Panc1 (cell line): ENCODE data around the gene INF2. TPM values are rescaled to one million over a fixed set of nuclear protein-coding genes. Genes with fewer than 3 reads are reported as not detected.

ENCODE experiments used
- ATAC-seq: fragments of 200-7000 bp; cut with Tn5 transposase; 2 replicates; pipeline ENCODE4 v1.9.1; 2020; ENCODE audit warnings: mild to moderate bottlenecking, moderate library complexity
- BruUV-seq: library from RNA; stranded (reverse); fragments of 400-500 nt; replicated peaks from 2 replicates; lab custom pipeline; 2021; lab: Mats Ljungman, UMichigan
- CTCF ChIA-PET: fragments of 300-600 bp; sonication (Branson Sonifier 250); formaldehyde crosslinking; loops from one replicate; lab custom pipeline; 2022; ENCODE audit warnings: antibody characterized with exemption; lab: Charles Lee
- POLR2A ChIA-PET: fragments of 300-600 bp; sonication (Branson Sonifier 250); formaldehyde crosslinking; loops from one replicate; lab custom pipeline; 2022; ENCODE audit warnings: antibody characterized with exemption; lab: Charles Lee
- DNase-seq: peaks from one replicate; pipeline ENCODE4 v3.0.0-alpha.2; 2010; ENCODE audit warnings: low read depth, low spot score
- H3K27ac ChIP-seq: 2 replicates; pipeline ENCODE4 v1.5.1; 2011; ENCODE audit warnings: mild to moderate bottlenecking, low read length, inconsistent platforms
- H3K27me3 ChIP-seq: fragments of 200-500 bp; sonication (Bioruptor generic); 2 replicates; pipeline ENCODE4 v1.6.0; 2014; ENCODE audit warnings: low read length, inconsistent platforms; ENCODE audit not compliant: control insufficient read depth, insufficient read depth
- H3K36me3 ChIP-seq: fragments of 200-500 bp; sonication (Bioruptor generic); 2 replicates; pipeline ENCODE4 v1.5.1; 2014; ENCODE audit warnings: inconsistent platforms, mild to moderate bottlenecking, low read length, moderate library complexity; ENCODE audit not compliant: control insufficient read depth, insufficient read depth
- H3K4me1 ChIP-seq: 2 replicates; pipeline ENCODE4 v1.5.1; 2011; ENCODE audit warnings: inconsistent platforms, mild to moderate bottlenecking, low read length, moderate library complexity; ENCODE audit not compliant: control insufficient read depth, insufficient read depth
- H3K4me3 ChIP-seq, 2 experiments: 2 replicates each; pipeline ENCODE4 v1.5.1; 2011 to 2012; ENCODE audit warnings: low read depth in 2 of 2, low read length in 2 of 2, mild to moderate bottlenecking in 2 of 2, inconsistent platforms in 1 of 2, moderate library complexity in 1 of 2
- H3K9me3 ChIP-seq: fragments of 200-500 bp; sonication (Bioruptor generic); 2 replicates; pipeline ENCODE4 v1.5.1; 2014; ENCODE audit warnings: low read depth, mild to moderate bottlenecking, inconsistent platforms, low read length, moderate library complexity; ENCODE audit not compliant: control insufficient read depth, insufficient read depth
- CTCF ChIP-seq: fragments of 450-650 bp; IDR thresholded peaks from 2 replicates; pipeline ENCODE4 v1.5.1; 2017; ENCODE audit warnings: mild to moderate bottlenecking
- POLR2AphosphoS5 ChIP-seq: IDR thresholded peaks from 2 replicates; pipeline ENCODE4 v1.6.1; 2012; ENCODE audit warnings: mild to moderate bottlenecking, low read depth, low read length, moderate library complexity
- SIN3A ChIP-seq: IDR thresholded peaks from 2 replicates; pipeline ENCODE4 v1.6.1; 2012; ENCODE audit warnings: low read depth, mild to moderate bottlenecking, low read length, moderate library complexity, borderline replicate concordance; ENCODE audit not compliant: insufficient read depth
- TCF7L2 ChIP-seq: IDR thresholded peaks from 2 replicates; pipeline ENCODE4 v1.6.1; 2011; ENCODE audit warnings: mild to moderate bottlenecking, low read depth, low read length, inconsistent platforms
- in situ Hi-C: cut with HindIII; loops from 2 replicates; pipeline ENCODE4 v1.10.0; 2016; ENCODE audit warnings: low sequenced_read_pairs, low pct_unique_long_range_greater_than_20kb
- intact Hi-C: fragments of 100-400 bp; cut with micrococcal nuclease; formaldehyde crosslinking; loops from one replicate; pipeline ENCODE4 v1.10.0; 2022; ENCODE audit not compliant: unreplicated experiment
- total RNA-seq: library from RNA; stranded (reverse); gene quantifications from one replicate; pipeline ENCODE4 v1.2.1, GENCODE V29; 2021; ENCODE audit not compliant: unreplicated experiment
- TF ChIP-seq, protein P1 (sequence below), 2 experiments: IDR thresholded peaks; 2 replicates each; pipeline ENCODE4 v1.6.1; 2011 to 2012; ENCODE audit warnings: low read depth in 2 of 2, control low read depth in 1 of 2, low read length in 1 of 2, mild to moderate bottlenecking in 1 of 2, moderate library complexity in 1 of 2; ENCODE audit not compliant: insufficient read depth in 1 of 2

The INF2 gene
- total RNA-seq, 1 experiment from 2014 or later: 195 TPM

DNA sequence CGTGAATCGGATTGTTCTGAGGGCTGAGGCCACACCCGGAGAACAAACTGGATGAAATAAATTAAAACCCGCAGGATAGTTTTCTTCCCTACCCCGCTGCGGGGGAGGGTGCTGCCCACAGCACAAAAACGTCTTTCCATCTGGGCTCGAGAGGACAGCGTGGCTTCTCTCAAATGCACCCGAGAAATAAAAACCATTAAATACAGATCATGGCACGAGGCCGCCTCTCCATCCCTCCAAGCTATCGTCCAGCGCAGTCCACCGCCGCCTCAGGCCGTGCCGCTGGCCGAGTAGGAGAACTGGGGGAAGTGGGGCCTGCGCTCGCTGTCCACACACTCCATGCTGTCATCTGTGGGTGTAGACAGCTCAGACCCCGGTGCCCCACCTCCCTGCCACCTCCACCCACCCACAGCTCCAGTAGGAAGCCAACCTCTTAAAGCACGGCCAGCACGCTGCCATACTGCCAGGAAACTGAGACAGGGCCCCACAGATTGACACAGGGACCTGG lies 80.7 kb downstream of the INF2 start:
- Histone ChIP-seq H3K27ac (no peak overlapping the region), H3K4me1 (peaks cover 18% of the 10 kb centered on the region), H3K27me3 (no peaks in the 10 kb centered on the region), H3K9me3 (no peaks in the 10 kb centered on the region), H3K36me3 (no peaks in the 10 kb centered on the region; the same call in 1 of the 2 replicates), H3K4me3 (no peak overlapping the region)
- in situ Hi-C loops: no loop called here
- TF ChIP-seq SIN3A: no peak
- ATAC-seq (no peak), DNase-seq (no peak)
- BruUV-seq: no TSS peak
- ChIA-PET POLR2A (interaction anchor here (0.8 kb wide), 1 partner anchor 118 kb away, joined by 3 read pairs; no protein-coding TSS in a partner anchor), CTCF (interaction anchor here (0.7 to 1.1 kb wide), 2 partner anchors 10 to 50 kb away, joined by 3 read pairs; no protein-coding TSS in a partner anchor)
- intact Hi-C loops: no loop called here

GRCh38 chr14:104770851-104771272 lies 81.4 kb downstream of the INF2 start:
- Histone ChIP-seq H3K36me3 (no peaks in the 10 kb centered on the region; the same call in 1 of the 2 replicates), H3K4me1 (peaks cover 18% of the 10 kb centered on the region), H3K4me3 (no peak overlapping the region), H3K9me3 (no peaks in the 10 kb centered on the region), H3K27ac (no peak overlapping the region), H3K27me3 (no peaks in the 10 kb centered on the region)
- in situ Hi-C loops: no loop called here
- DNase-seq (peak; percentile 4), ATAC-seq (no peak)
- intact Hi-C loops: no loop called here
- peak; percentile 79 for TF ChIP-seq CTCF
- no peak for TF ChIP-seq SIN3A
- BruUV-seq: no TSS peak
- POLR2A ChIA-PET: interaction anchor here (0.8 kb wide), 1 partner anchor 118 kb away, joined by 3 read pairs; no protein-coding TSS in a partner anchor
- CTCF ChIA-PET: interaction anchor here (1.1 kb wide), 1 partner anchor 9 kb away, joined by 3 read pairs; no protein-coding TSS in a partner anchor

DNA sequence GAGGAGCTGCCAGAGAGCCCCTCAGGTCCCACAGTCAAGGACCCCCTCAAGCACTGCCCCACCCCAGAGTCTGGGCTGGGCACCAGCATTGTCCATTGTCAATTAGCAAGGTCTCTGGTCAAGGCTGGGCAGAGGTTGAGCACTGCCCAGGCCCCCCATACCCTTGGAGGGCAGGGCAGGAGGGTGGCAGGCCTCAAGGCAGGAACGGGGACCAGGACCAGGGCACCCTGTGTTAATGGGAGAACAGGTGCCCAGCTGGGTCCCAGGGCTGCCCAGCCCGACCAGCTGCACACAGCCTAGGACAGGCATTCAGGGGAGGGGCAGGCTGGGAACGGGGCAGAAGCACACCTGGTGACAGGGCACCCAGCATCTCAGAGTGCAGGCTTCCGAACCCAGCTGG lies 82.0 kb downstream of the INF2 start:
- Histone ChIP-seq H3K9me3 (no peaks in the 10 kb centered on the region), H3K27ac (no peak overlapping the region), H3K4me3 (no peak overlapping the region), H3K4me1 (peaks cover 18% of the 10 kb centered on the region), H3K36me3 (no peaks in the 10 kb centered on the region; the same call in 1 of the 2 replicates), H3K27me3 (no peaks in the 10 kb centered on the region)
- no TSS peak for BruUV-seq
- DNase-seq (no peak), ATAC-seq (no peak)
- in situ Hi-C loops: no loop called here
- ChIA-PET CTCF (interaction anchor here (0.6 kb wide), 1 partner anchor 151 kb away, joined by 5 read pairs; no protein-coding TSS in a partner anchor), POLR2A (no interaction called here)
- TF ChIP-seq TCF7L2 (no peak), SIN3A (no peak), CTCF (no peak), POLR2AphosphoS5 (no peak)
- TF ChIP-seq, protein P1, sequence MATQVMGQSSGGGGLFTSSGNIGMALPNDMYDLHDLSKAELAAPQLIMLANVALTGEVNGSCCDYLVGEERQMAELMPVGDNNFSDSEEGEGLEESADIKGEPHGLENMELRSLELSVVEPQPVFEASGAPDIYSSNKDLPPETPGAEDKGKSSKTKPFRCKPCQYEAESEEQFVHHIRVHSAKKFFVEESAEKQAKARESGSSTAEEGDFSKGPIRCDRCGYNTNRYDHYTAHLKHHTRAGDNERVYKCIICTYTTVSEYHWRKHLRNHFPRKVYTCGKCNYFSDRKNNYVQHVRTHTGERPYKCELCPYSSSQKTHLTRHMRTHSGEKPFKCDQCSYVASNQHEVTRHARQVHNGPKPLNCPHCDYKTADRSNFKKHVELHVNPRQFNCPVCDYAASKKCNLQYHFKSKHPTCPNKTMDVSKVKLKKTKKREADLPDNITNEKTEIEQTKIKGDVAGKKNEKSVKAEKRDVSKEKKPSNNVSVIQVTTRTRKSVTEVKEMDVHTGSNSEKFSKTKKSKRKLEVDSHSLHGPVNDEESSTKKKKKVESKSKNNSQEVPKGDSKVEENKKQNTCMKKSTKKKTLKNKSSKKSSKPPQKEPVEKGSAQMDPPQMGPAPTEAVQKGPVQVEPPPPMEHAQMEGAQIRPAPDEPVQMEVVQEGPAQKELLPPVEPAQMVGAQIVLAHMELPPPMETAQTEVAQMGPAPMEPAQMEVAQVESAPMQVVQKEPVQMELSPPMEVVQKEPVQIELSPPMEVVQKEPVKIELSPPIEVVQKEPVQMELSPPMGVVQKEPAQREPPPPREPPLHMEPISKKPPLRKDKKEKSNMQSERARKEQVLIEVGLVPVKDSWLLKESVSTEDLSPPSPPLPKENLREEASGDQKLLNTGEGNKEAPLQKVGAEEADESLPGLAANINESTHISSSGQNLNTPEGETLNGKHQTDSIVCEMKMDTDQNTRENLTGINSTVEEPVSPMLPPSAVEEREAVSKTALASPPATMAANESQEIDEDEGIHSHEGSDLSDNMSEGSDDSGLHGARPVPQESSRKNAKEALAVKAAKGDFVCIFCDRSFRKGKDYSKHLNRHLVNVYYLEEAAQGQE (IDR thresholded peaks at IDR 0.05; ENCODE audit: insufficient read depth in 1 of 2, low read depth in 2 of 2, low read length in 1 of 2): no peak
- intact Hi-C loops: no loop called here
